HCT116 (cell line): Measurements from ENCODE around the gene IRAK2.

Source experiments
- CEBPB ChIP-seq: IDR thresholded peaks from 2 replicates; pipeline ENCODE4 v1.6.1; 2012; ENCODE audit warnings: low read depth
- CTCF ChIP-seq, 3 experiments: fragments of 200-600 bp in 1 of 3; sonication (generic) in 1 of 3; IDR thresholded peaks in 2 of 3; conservative IDR thresholded peaks in 1 of 3; 2 replicates each; pipeline ENCODE4 v1.5.1; 2012 to 2017; ENCODE audit warnings: low read depth in 2 of 3, low read length in 2 of 3, antibody characterized with exemption in 1 of 3, borderline replicate concordance in 1 of 3, control low read depth in 1 of 3, mild to moderate bottlenecking in 1 of 3, mixed read lengths in 1 of 3, mixed run types in 1 of 3, moderate library complexity in 1 of 3; ENCODE audit not compliant: insufficient read depth in 1 of 3
- EZH2 ChIP-seq: fragments of 200-600 bp; sonication (generic); IDR thresholded peaks from 2 replicates; pipeline ENCODE4 v1.6.1; 2017; ENCODE audit warnings: antibody characterized with exemption, mixed run types
- EZH2phosphoT487 ChIP-seq: fragments of 200-600 bp; IDR thresholded peaks from 2 replicates; pipeline ENCODE4 v1.6.1; 2018; ENCODE audit warnings: antibody characterized with exemption, borderline replicate concordance
- MAX ChIP-seq: IDR thresholded peaks from 2 replicates; pipeline ENCODE4 v1.6.1; 2012
- POLR2A ChIP-seq: IDR thresholded peaks from 2 replicates; pipeline ENCODE4 v1.7.0; 2011; ENCODE audit warnings: borderline replicate concordance; ENCODE audit not compliant: insufficient read depth, insufficient read length; ENCODE audit errors: extremely low read depth
- POLR2AphosphoS5 ChIP-seq: IDR thresholded peaks from 2 replicates; pipeline ENCODE4 v1.6.1; 2011; ENCODE audit warnings: mild to moderate bottlenecking, low read depth, low read length, moderate library complexity
- REST ChIP-seq: IDR thresholded peaks from 2 replicates; pipeline ENCODE4 v1.6.1; 2012; ENCODE audit warnings: low read depth
- SIN3A ChIP-seq: IDR thresholded peaks from 2 replicates; pipeline ENCODE4 v1.6.1; 2012; ENCODE audit warnings: low read depth
- ZBTB33 ChIP-seq: IDR thresholded peaks from 2 replicates; pipeline ENCODE4 v1.6.1; 2011; ENCODE audit warnings: mild to moderate bottlenecking, low read length, moderate library complexity; ENCODE audit not compliant: insufficient replicate concordance; ENCODE audit errors: extremely low read depth

- no peak for TF ChIP-seq CTCF (IDR thresholded peaks at IDR 0.05 in 2 of 3, conservative IDR thresholded peaks at IDR 0.05 in 1 of 3; ENCODE audit: borderline replicate concordance in 1 of 3, insufficient read depth in 1 of 3, low read depth in 2 of 3, low read length in 2 of 3)
- TF ChIP-seq POLR2A = peak; percentile 89
- TF ChIP-seq POLR2AphosphoS5 = peak; percentile 99
- TF ChIP-seq EZH2phosphoT487 = no peak
- TF ChIP-seq REST = no peak
- TF ChIP-seq EZH2 = no peak
- TF ChIP-seq ZBTB33 = peak; percentile 37
- peak; percentile 90 for TF ChIP-seq MAX
- TF ChIP-seq CEBPB = no peak
- peak; percentile 66 for TF ChIP-seq SIN3A
Measured at GRCh38 chr3:10115326-10116137, 49.2 kb upstream of the IRAK2 start, which contains the start of gene BRK1.
